GM21576 (cell line): ENCODE measurements around the gene PRSS38.

Source experiments
- ATAC-seq: cut with Tn5 transposase; IDR thresholded peaks from one replicate; pipeline ENCODE4 v1.9.1; 2021; ENCODE audit warnings: mild to moderate bottlenecking, moderate library complexity; ENCODE audit not compliant: unreplicated experiment

The PRSS38 gene

GRCh38 chr1:227792216-227793078 is 23.0 kb upstream of the PRSS38 start:
- no peak for ATAC-seq

- no peak for ATAC-seq
These were observed 22.2 kb upstream of the PRSS38 start for GRCh38 chr1:227793079-227793947.

GRCh38 chr1:227793948-227794816 is 21.3 kb upstream of the PRSS38 start:
- ATAC-seq, result no peak

- ATAC-seq, result no peak
These were observed 20.7 kb upstream of the PRSS38 start for GRCh38 chr1:227794817-227795192.

GRCh38 chr1:227795732-227796131 is 19.7 kb upstream of the PRSS38 start:
- ATAC-seq, result no peak

GRCh38 chr1:227796359-227796915 is 19.0 kb upstream of the PRSS38 start:
- ATAC-seq, result no peak

- ATAC-seq, result no peak
These were observed 18.3 kb upstream of the PRSS38 start for GRCh38 chr1:227797144-227797543.

- no peak for ATAC-seq
These were observed 17.9 kb upstream of the PRSS38 start for GRCh38 chr1:227797625-227798024.

GRCh38 chr1:227798078-227798802 is 17.2 kb upstream of the PRSS38 start:
- ATAC-seq, result no peak

GRCh38 chr1:227799756-227800155 is 15.7 kb upstream of the PRSS38 start:
- ATAC-seq, result no peak

GRCh38 chr1:227803933-227804332 is 11.5 kb upstream of the PRSS38 start:
- ATAC-seq, result no peak

- ATAC-seq, result no peak
These were observed 9.8 kb upstream of the PRSS38 start for GRCh38 chr1:227805606-227806197.

GRCh38 chr1:227808566-227808965 is 6.9 kb upstream of the PRSS38 start:
- ATAC-seq, result no peak

- ATAC-seq, result no peak
These were observed 6.4 kb upstream of the PRSS38 start for GRCh38 chr1:227809026-227809425.

- no peak for ATAC-seq
These were observed 1.5 kb upstream of the PRSS38 start for GRCh38 chr1:227813962-227814361.

GRCh38 chr1:227816750-227817446 is 1.4 kb downstream of the PRSS38 start:
- ATAC-seq, result no peak

- ATAC-seq, result no peak
These were observed 8.1 kb downstream of the PRSS38 start for GRCh38 chr1:227823537-227823936.

- no peak for ATAC-seq
These were observed 8.7 kb downstream of the PRSS38 start for GRCh38 chr1:227824204-227824603.

- no peak for ATAC-seq
These were observed 13.3 kb downstream of the PRSS38 start for GRCh38 chr1:227828786-227829185.
